K562 (cell line): ENCODE data around the gene CIAO3. TPM values are rescaled to one million over a fixed set of nuclear protein-coding genes. Genes with fewer than 3 reads are reported as not detected.
A peak's percentile ranks its signal among the peaks of the same experiment; 100 is the strongest.

Experiments used
- ASH1L ChIP-seq: fragments of 450-650 bp; IDR thresholded peaks from 2 replicates; pipeline ENCODE4 v1.6.1; 2018; ENCODE audit warnings: borderline replicate concordance, mild to moderate bottlenecking, low read depth; ENCODE audit not compliant: partially characterized antibody
- CC2D1A ChIP-seq: fragments of 450-650 bp; IDR thresholded peaks from 2 replicates; pipeline ENCODE4 v1.6.1; 2017; ENCODE audit warnings: mild to moderate bottlenecking
- GABPA ChIP-seq: fragments of 200-800 bp; sonication (Bioruptor generic); conservative IDR thresholded peaks from 2 replicates; pipeline ENCODE4 v1.6.1; 2016; ENCODE audit warnings: low read depth, missing genetic modification characterization, missing compliant biosample characterization
- GABPB1 ChIP-seq: sonication (generic); formaldehyde crosslinking; IDR thresholded peaks from 2 replicates; pipeline ENCODE4 v1.8.0; 2022; ENCODE audit warnings: mild to moderate bottlenecking, missing genetic modification reagents
- GATAD2B ChIP-seq: fragments of 450-650 bp; IDR thresholded peaks from 2 replicates; pipeline ENCODE4 v1.6.1; 2017; ENCODE audit warnings: mild to moderate bottlenecking, borderline replicate concordance
- KDM2B ChIP-seq: fragments of 250-450 bp; sonication (Bioruptor Pico); IDR thresholded peaks from 2 replicates; pipeline ENCODE4 v1.8.0; 2021; ENCODE audit warnings: mild to moderate bottlenecking, moderate library complexity
- NCOR1 ChIP-seq: fragments of 450-650 bp; IDR thresholded peaks from 2 replicates; pipeline ENCODE4 v1.6.1; 2016; ENCODE audit warnings: mild to moderate bottlenecking, moderate library complexity
- NFRKB ChIP-seq: fragments of 450-650 bp; IDR thresholded peaks from 2 replicates; pipeline ENCODE4 v1.6.1; 2016; ENCODE audit warnings: low read depth
- NR4A1 ChIP-seq, 2 experiments: fragments of 250-450 bp in 1 of 2; fragments of 450-650 bp in 1 of 2; sonication (Bioruptor Pico) in 1 of 2; IDR thresholded peaks; 2 replicates each; pipeline versions ENCODE4 v1.4.0 to v1.6.1; 2016 to 2020; ENCODE audit warnings: mild to moderate bottlenecking in 2 of 2, missing compliant biosample characterization in 1 of 2, missing genetic modification characterization in 1 of 2, moderate library complexity in 1 of 2
- PHF20 ChIP-seq: fragments of 450-650 bp; IDR thresholded peaks from 2 replicates; pipeline ENCODE4 v1.6.1; 2018; ENCODE audit not compliant: partially characterized antibody
- PRMT5 ChIP-seq: sonication (generic); formaldehyde crosslinking; IDR thresholded peaks from 2 replicates; pipeline ENCODE4 v1.5.0; 2020; ENCODE audit warnings: missing genetic modification reagents
- RFX7 ChIP-seq: fragments of 250-450 bp; sonication (Bioruptor Pico); IDR thresholded peaks from 2 replicates; pipeline ENCODE4 v1.5.1; 2021; ENCODE audit warnings: mild to moderate bottlenecking
- RUNX1 ChIP-seq: sonication (generic); IDR thresholded peaks from 2 replicates; pipeline ENCODE4 v1.6.1; 2016; ENCODE audit warnings: antibody characterized with exemption, low read depth
- SP1 ChIP-seq: sonication (generic); formaldehyde crosslinking; IDR thresholded peaks from 2 replicates; pipeline ENCODE4 v1.8.1; 2022; ENCODE audit warnings: mild to moderate bottlenecking, missing genetic modification reagents
- SP2 ChIP-seq: IDR thresholded peaks from 2 replicates; pipeline ENCODE4 v1.6.1; 2011; ENCODE audit warnings: mild to moderate bottlenecking, low read depth, low read length, moderate library complexity; ENCODE audit not compliant: poor library complexity, severe bottlenecking; ENCODE audit errors: extremely low read depth
- ZBTB17 ChIP-seq: fragments of 450-650 bp; formaldehyde crosslinking; IDR thresholded peaks from 2 replicates; pipeline ENCODE4 v1.4.0; 2020; ENCODE audit warnings: mild to moderate bottlenecking
- ZEB2 ChIP-seq: fragments of 450-650 bp; IDR thresholded peaks from 2 replicates; pipeline ENCODE4 v1.6.1; 2016
- ZNF212 ChIP-seq: fragments of 450-650 bp; formaldehyde crosslinking; IDR thresholded peaks from 2 replicates; pipeline ENCODE4 v1.4.0; 2020; ENCODE audit warnings: mild to moderate bottlenecking
- polyA plus RNA-seq, 8 experiments: library from polyadenylated mRNA; depleted of rRNA in 4 of 8; stranded (reverse) in 5 of 8; unstranded in 3 of 8; fragments of >200 nt; fragmentation: Nextera tagmentation in 2 of 8; fragmentation: Illumina TruSeq in 1 of 8; extraction: Ambion mirVana in 2 of 8; extraction: Trizol in 1 of 8; gene quantifications; 2 replicates each; pipeline versions ENCODE4 v1.2.1 to v1.2.3, GENCODE V29; 2011 to 2014; ENCODE audit warnings: inconsistent platforms in 1 of 8, missing spikeins in 1 of 8
- total RNA-seq, 7 experiments: library from RNA; depleted of rRNA in 6 of 7; stranded (reverse); fragments of >200 nt in 6 of 7; fragmentation: Illumina TruSeq in 2 of 7; extraction: Trizol in 2 of 7; gene quantifications; 2 replicates each; pipeline versions ENCODE4 v1.2.1 to v1.2.3, GENCODE V29; 2011 to 2021; ENCODE audit warnings: low replicate concordance in 1 of 7
- TF ChIP-seq, protein P1 (sequence below), 2 experiments: fragments of 450-650 bp in 1 of 2; sonication (generic) in 1 of 2; formaldehyde crosslinking; conservative IDR thresholded peaks; 2 replicates each; pipeline versions ENCODE4 v1.4.0 to v1.8.1; 2020 to 2022; ENCODE audit warnings: mild to moderate bottlenecking in 1 of 2, missing genetic modification reagents in 1 of 2
- TF ChIP-seq, protein P2 (sequence below): fragments of 250-450 bp; sonication (Bioruptor Pico); IDR thresholded peaks from 2 replicates; pipeline ENCODE4 v1.5.0; 2021
- TF ChIP-seq, protein P3 (sequence below), 2 experiments: fragments of 250-450 bp in 1 of 2; fragments of 450-650 bp in 1 of 2; sonication (Bioruptor Pico) in 1 of 2; IDR thresholded peaks; 2 replicates each; pipeline versions ENCODE4 v1.6.1 to v1.8.0; 2016 to 2021; ENCODE audit warnings: mild to moderate bottlenecking in 2 of 2, moderate library complexity in 2 of 2, missing compliant biosample characterization in 1 of 2, missing genetic modification characterization in 1 of 2
- TF ChIP-seq, protein P4 (sequence below): fragments of 200-800 bp; sonication (Bioruptor generic); IDR thresholded peaks from 2 replicates; pipeline ENCODE4 v1.6.1; 2017; ENCODE audit warnings: missing genetic modification characterization, missing compliant biosample characterization
- TF ChIP-seq, protein P5 (sequence below): sonication (generic); formaldehyde crosslinking; IDR thresholded peaks from 2 replicates; pipeline ENCODE4 v1.8.1; 2022; ENCODE audit warnings: missing genetic modification reagents

Gene CIAO3
- total and polyA plus RNA-seq, 9 of the 15 experiments (the other 6 are each of a cell fraction or from before 2014, with no cell fraction given): 2.2 to 35.6 (median 18.7) TPM

GRCh38 chr16:720990-721764, 19.6 kb downstream of the CIAO3 start, which contains the start of gene ANTKMT (continued):
- TF ChIP-seq, protein P1, sequence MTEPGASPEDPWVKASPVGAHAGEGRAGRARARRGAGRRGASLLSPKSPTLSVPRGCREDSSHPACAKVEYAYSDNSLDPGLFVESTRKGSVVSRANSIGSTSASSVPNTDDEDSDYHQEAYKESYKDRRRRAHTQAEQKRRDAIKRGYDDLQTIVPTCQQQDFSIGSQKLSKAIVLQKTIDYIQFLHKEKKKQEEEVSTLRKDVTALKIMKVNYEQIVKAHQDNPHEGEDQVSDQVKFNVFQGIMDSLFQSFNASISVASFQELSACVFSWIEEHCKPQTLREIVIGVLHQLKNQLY (CRISPR knock-in tag; conservative IDR thresholded peaks at IDR 0.05): 0 out of 4 replicates have a peak, but pooled peaks have one; percentile 50 to 57
- TF ChIP-seq SP2: no peak
- TF ChIP-seq SP1 (CRISPR knock-in tag): peak; percentile 53
- TF ChIP-seq GATAD2B: peak; percentile 99
- TF ChIP-seq NR4A1 (CRISPR knock-in tag; IDR thresholded peaks at IDR 0.05): peak; percentile 89; the same call in 1 of the 2 replicates
- peak; percentile 81 for TF ChIP-seq NR4A1 (tag; IDR thresholded peaks at IDR 0.05)
- TF ChIP-seq ZNF212 (CRISPR knock-in tag): peak; percentile 54; the same call in 1 of the 2 replicates
- TF ChIP-seq NFRKB: no peak
- TF ChIP-seq ASH1L: no peak
- peak; percentile 94 for TF ChIP-seq GABPB1 (CRISPR knock-in tag)
- TF ChIP-seq, protein P2, sequence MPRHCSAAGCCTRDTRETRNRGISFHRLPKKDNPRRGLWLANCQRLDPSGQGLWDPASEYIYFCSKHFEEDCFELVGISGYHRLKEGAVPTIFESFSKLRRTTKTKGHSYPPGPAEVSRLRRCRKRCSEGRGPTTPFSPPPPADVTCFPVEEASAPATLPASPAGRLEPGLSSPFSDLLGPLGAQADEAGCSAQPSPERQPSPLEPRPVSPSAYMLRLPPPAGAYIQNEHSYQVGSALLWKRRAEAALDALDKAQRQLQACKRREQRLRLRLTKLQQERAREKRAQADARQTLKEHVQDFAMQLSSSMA (CRISPR knock-in tag): peak; percentile 93
- peak; percentile 81 for TF ChIP-seq ZBTB17 (CRISPR knock-in tag)
- peak; percentile 87; the same call in 1 of the 2 replicates for TF ChIP-seq RUNX1
- TF ChIP-seq GABPA (tag): peak; percentile 99
- TF ChIP-seq RFX7 (CRISPR knock-in tag): no peak
- peak; percentile 80 for TF ChIP-seq ZEB2
- TF ChIP-seq PHF20: peak; percentile 65
- TF ChIP-seq, protein P3, sequence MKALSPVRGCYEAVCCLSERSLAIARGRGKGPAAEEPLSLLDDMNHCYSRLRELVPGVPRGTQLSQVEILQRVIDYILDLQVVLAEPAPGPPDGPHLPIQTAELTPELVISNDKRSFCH (CRISPR knock-in tag; IDR thresholded peaks at IDR 0.05): no peak
- TF ChIP-seq, protein P3 (tag; IDR thresholded peaks at IDR 0.05): peak; percentile 58
- TF ChIP-seq, protein P4, sequence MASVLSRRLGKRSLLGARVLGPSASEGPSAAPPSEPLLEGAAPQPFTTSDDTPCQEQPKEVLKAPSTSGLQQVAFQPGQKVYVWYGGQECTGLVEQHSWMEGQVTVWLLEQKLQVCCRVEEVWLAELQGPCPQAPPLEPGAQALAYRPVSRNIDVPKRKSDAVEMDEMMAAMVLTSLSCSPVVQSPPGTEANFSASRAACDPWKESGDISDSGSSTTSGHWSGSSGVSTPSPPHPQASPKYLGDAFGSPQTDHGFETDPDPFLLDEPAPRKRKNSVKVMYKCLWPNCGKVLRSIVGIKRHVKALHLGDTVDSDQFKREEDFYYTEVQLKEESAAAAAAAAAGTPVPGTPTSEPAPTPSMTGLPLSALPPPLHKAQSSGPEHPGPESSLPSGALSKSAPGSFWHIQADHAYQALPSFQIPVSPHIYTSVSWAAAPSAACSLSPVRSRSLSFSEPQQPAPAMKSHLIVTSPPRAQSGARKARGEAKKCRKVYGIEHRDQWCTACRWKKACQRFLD (CRISPR knock-in tag): 0 out of 2 replicates have a peak, but pooled peaks have one; percentile 49
- no peak for TF ChIP-seq NCOR1
- no peak for TF ChIP-seq CC2D1A
- TF ChIP-seq, protein P5, sequence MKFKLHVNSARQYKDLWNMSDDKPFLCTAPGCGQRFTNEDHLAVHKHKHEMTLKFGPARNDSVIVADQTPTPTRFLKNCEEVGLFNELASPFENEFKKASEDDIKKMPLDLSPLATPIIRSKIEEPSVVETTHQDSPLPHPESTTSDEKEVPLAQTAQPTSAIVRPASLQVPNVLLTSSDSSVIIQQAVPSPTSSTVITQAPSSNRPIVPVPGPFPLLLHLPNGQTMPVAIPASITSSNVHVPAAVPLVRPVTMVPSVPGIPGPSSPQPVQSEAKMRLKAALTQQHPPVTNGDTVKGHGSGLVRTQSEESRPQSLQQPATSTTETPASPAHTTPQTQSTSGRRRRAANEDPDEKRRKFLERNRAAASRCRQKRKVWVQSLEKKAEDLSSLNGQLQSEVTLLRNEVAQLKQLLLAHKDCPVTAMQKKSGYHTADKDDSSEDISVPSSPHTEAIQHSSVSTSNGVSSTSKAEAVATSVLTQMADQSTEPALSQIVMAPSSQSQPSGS (CRISPR knock-in tag): no peak
- 0 out of 2 replicates have a peak, but pooled peaks have one; percentile 65 for TF ChIP-seq KDM2B (CRISPR knock-in tag)
- peak; percentile 15; the same call in 1 of the 2 replicates for TF ChIP-seq PRMT5 (CRISPR knock-in tag)
